ENCODE results near the gene NIPSNAP3A.

GRCh38 chr9:104805441-104805840 is 58.0 kb downstream of the NIPSNAP3A start:
- no peak for TF ChIP-seq CTCF (IDR thresholded peaks at IDR 0.05)
- no peak for TF ChIP-seq POLR2A (IDR thresholded peaks at IDR 0.05; ENCODE audit: low read depth)

Measured in esophagus muscularis mucosa (tissue), 3 donors.